CD14-positive monocyte (primary cell): Measurements from ENCODE around the gene SHROOM3. TPM values are rescaled to one million over a fixed set of nuclear protein-coding genes. Genes with fewer than 3 reads are reported as not detected.

Source experiments
- DNase-seq, 3 donors: peaks; one replicate each; pipeline ENCODE4 v3.0.0-alpha.2; 2011 to 2022
- H2AFZ ChIP-seq: 2 replicates; pipeline ENCODE4 v1.6.0; 2012; ENCODE audit warnings: mild to moderate bottlenecking, low read depth, low read length, inconsistent platforms; ENCODE audit not compliant: insufficient read depth, poor library complexity, severe bottlenecking
- H3K27ac ChIP-seq, 2 donors: 1 replicate in 1 of 2; 2 replicates in 1 of 2; pipeline ENCODE4 v1.5.1; 2012 to 2013; ENCODE audit warnings: low read length in 2 of 2, control low read depth in 1 of 2, inconsistent platforms in 1 of 2, low read depth in 1 of 2, mild to moderate bottlenecking in 1 of 2
- H3K27me3 ChIP-seq, 2 donors: one replicate each; pipeline versions ENCODE4 v1.6.0 to v1.6.1; 2011 to 2013; ENCODE audit warnings: low read length in 2 of 2; ENCODE audit not compliant: control insufficient read depth in 2 of 2, insufficient read depth in 2 of 2
- H3K36me3 ChIP-seq, 2 donors: replicated peaks in 1 of 2; 1 replicate in 1 of 2; 2 replicates in 1 of 2; pipeline versions ENCODE4 v1.5.1 to v1.6.1; 2012 to 2013; ENCODE audit warnings: low read length in 2 of 2, control low read depth in 1 of 2, inconsistent platforms in 1 of 2, mild to moderate bottlenecking in 1 of 2; ENCODE audit not compliant: insufficient read depth in 2 of 2, control insufficient read depth in 1 of 2
- H3K4me1 ChIP-seq, 2 donors: 1 replicate in 1 of 2; 2 replicates in 1 of 2; pipeline versions ENCODE4 v1.5.1 to v1.6.1; 2012 to 2013; ENCODE audit warnings: low read length in 2 of 2, control low read depth in 1 of 2, inconsistent platforms in 1 of 2, mild to moderate bottlenecking in 1 of 2, moderate library complexity in 1 of 2; ENCODE audit not compliant: insufficient read depth in 2 of 2, control insufficient read depth in 1 of 2
- H3K4me2 ChIP-seq: replicated peaks from 2 replicates; pipeline ENCODE3; 2012; ENCODE audit warnings: low read length, moderate library complexity, mild to moderate bottlenecking; ENCODE audit not compliant: poor library complexity, severe bottlenecking; ENCODE audit errors: extremely low read depth
- H3K4me3 ChIP-seq, 3 experiments: fragments of 200-600 bp in 1 of 3; sonication (generic) in 1 of 3; replicated peaks in 1 of 3; 1 replicate in 2 of 3; 2 replicates in 1 of 3; pipeline ENCODE4 v1.5.1; 2011 to 2013; ENCODE audit warnings: low read length in 3 of 3, mild to moderate bottlenecking in 3 of 3, control low read depth in 2 of 3, low read depth in 2 of 3, inconsistent platforms in 1 of 3, moderate library complexity in 1 of 3
- H3K79me2 ChIP-seq: 2 replicates; pipeline ENCODE4 v1.6.0; 2012; ENCODE audit warnings: mild to moderate bottlenecking, control low read depth, inconsistent platforms, low read length, moderate library complexity; ENCODE audit not compliant: insufficient read depth
- H3K9ac ChIP-seq: 2 replicates; pipeline ENCODE4 v1.6.0; 2017; ENCODE audit warnings: low read length, mild to moderate bottlenecking; ENCODE audit not compliant: insufficient read depth, poor library complexity, severe bottlenecking
- H3K9me3 ChIP-seq, 2 donors: replicated peaks in 1 of 2; 1 replicate in 1 of 2; 2 replicates in 1 of 2; pipeline versions ENCODE4 v1.5.1 to v1.6.1; 2012 to 2013; ENCODE audit warnings: low read length in 2 of 2, control low read depth in 1 of 2; ENCODE audit not compliant: control insufficient read depth in 1 of 2, insufficient read depth in 1 of 2
- H4K20me1 ChIP-seq: 2 replicates; pipeline ENCODE4 v1.6.0; 2012; ENCODE audit warnings: mild to moderate bottlenecking, low read length, control low read depth, moderate library complexity; ENCODE audit not compliant: insufficient read depth
- H3K27ac Mint-ChIP-seq, 7 donors: one replicate each; pipeline ENCODE4 v1.8.0; 2020; ENCODE audit warnings: mild to moderate bottlenecking in 7 of 7, mixed read lengths in 7 of 7, moderate library complexity in 6 of 7, inconsistent platforms in 2 of 7
- H3K27me3 Mint-ChIP-seq, 3 donors: one replicate each; pipeline ENCODE4 v1.8.0; 2021 to 2022; ENCODE audit warnings: low read depth in 3 of 3, mild to moderate bottlenecking in 3 of 3, mixed read lengths in 3 of 3, moderate library complexity in 3 of 3, inconsistent platforms in 1 of 3
- H3K36me3 Mint-ChIP-seq, 2 donors: one replicate each; pipeline ENCODE4 v1.8.0; 2020; ENCODE audit warnings: mixed read lengths in 2 of 2, inconsistent platforms in 1 of 2, mild to moderate bottlenecking in 1 of 2
- H3K4me1 Mint-ChIP-seq: one replicate; pipeline ENCODE4 v1.8.0; 2020; ENCODE audit warnings: mild to moderate bottlenecking, mixed read lengths
- H3K4me3 Mint-ChIP-seq, 2 donors: one replicate each; pipeline ENCODE4 v1.8.0; 2020; ENCODE audit warnings: mild to moderate bottlenecking in 2 of 2, mixed read lengths in 2 of 2, moderate library complexity in 1 of 2
- H3K9me3 Mint-ChIP-seq, 7 donors: one replicate each; pipeline ENCODE4 v1.8.0; 2020 to 2022; ENCODE audit warnings: mixed read lengths in 7 of 7, mild to moderate bottlenecking in 6 of 7, moderate library complexity in 6 of 7, inconsistent platforms in 2 of 7
- CTCF ChIP-seq: fragments of 200-600 bp; IDR thresholded peaks from one replicate; pipeline ENCODE4 v1.8.0; 2022; ENCODE audit warnings: antibody characterized with exemption, mild to moderate bottlenecking
- WGBS: methylation state at CpG from one replicate; pipeline ENCODE4 v1.1.5; 2013; ENCODE audit warnings: missing lambda C conversion rate; ENCODE audit not compliant: insufficient coverage; 5-methylcytosine and 5-hydroxymethylcytosine counted together
- intact Hi-C, 2 donors: fragments of 100-400 bp; cut with micrococcal nuclease; formaldehyde crosslinking; loops; one replicate each; pipeline versions ENCODE4 v1.15.0 to v1.15.1; 2023
- polyA plus RNA-seq, 3 donors: library from polyadenylated mRNA; depleted of rRNA in 1 of 3; unstranded in 2 of 3; stranded (reverse) in 1 of 3; fragments of 300-500 nt in 2 of 3; fragments of >200 nt in 1 of 3; fragmentation: Illumina TruSeq in 2 of 3; gene quantifications; 1 replicate in 2 of 3; 2 replicates in 1 of 3; pipeline ENCODE4 v1.2.3, GENCODE V29; 2012 to 2021

Gene SHROOM3
- polyA plus RNA-seq, 3 donors: not detected

DNA sequence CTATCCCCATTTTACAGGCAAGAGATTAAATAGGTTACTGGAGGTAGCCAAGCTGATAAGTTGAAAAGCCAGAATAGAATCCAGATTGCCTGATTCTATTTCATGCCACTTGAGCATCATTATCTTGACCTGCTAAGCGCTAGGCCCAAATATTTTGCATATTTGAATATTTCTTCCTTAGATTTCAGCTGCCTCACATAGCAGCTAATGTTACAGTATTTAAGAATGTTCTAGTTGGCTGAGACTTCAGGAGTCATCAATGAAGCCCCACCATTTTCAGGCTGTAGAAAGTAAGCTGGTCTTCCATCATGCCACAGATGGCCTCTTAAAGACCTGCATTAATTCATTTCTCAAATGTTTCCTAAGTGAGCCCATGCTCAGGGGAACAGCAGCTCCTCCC, 121.4 kb downstream of the SHROOM3 start:
- Mint-ChIP-seq H3K4me1 (no peaks in the 10 kb centered on the region), H3K4me3 (no peak overlapping the region), H3K27ac (no peak overlapping the region), H3K27me3 (peaks cover 2% of the 10 kb centered on the region in 3 donors), H3K9me3 (peaks cover 0 to 3% (median 0%) of the 10 kb centered on the region in 7 donors), H3K36me3 (no peaks in the 10 kb centered on the region)
- Histone ChIP-seq H3K79me2 (no peaks in the 10 kb centered on the region), H3K4me1 (no peaks in the 10 kb centered on the region), H3K4me3 (no peak overlapping the region), H3K36me3 (no peaks in the 10 kb centered on the region), H3K9ac (no peak overlapping the region), H2AFZ (no peak overlapping the region), H3K27me3 (no peaks in the 10 kb centered on the region), H3K27ac (no peak overlapping the region), H3K4me2 (no peak overlapping the region), H4K20me1 (no peaks in the 10 kb centered on the region), H3K9me3 (no peaks in the 10 kb centered on the region)
- no peak for TF ChIP-seq CTCF
- no peak for DNase-seq
- intact Hi-C loops: no loop called here
- WGBS: no CpG with 5 or more reads among the region's 1 CpG

DNA sequence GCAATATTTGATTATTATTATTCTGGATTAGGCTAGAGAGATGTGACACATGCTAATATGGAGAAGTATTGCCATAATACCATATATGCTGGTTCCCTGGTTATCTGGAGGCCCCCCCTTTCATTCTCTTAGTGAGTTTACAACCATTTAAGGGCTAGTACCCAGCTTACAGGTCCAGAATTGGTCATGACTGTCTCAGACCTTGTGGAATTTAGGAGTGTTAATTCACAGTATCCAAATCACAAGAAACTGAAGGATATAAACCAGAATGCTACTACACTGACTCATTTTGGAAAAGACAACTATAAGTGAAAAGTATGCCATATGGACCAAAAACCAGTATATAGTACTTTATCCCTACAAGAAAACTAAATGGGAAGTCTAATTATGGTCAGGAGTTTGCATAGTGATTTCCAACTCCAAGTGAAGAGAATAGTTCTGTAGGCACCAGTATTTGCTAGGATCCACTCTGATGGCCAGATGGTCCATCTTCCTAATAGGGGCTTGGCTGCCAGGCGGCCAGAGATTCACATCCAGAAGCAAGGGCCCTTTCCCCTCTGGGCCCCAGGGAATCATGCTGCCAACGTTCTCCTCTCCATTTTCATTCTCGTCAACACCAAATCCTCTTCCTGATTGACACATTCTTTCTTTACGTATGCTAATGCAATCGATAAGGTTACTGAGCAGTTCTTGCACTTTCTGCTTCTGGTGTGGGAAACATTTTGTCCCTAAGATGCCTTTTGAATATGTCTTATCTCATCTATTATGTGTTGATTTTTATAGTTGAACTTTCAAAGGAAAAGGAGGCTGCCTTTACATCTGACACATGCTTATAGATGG, 123.6 kb downstream of the SHROOM3 start:
- no peak overlapping the region for H3K4me3 Mint-ChIP-seq
- TF ChIP-seq CTCF: no peak
- WGBS: 83% methylated on average over 2 of the region's 5 CpGs

More for the DNA sequence above, 123.6 kb downstream of the SHROOM3 start:
- no peaks in the 10 kb centered on the region for H3K4me1 Mint-ChIP-seq
- H2AFZ ChIP-seq: no peak overlapping the region
- DNase-seq: no peak
- H3K27me3 ChIP-seq: no peaks in the 10 kb centered on the region
- no peaks in the 10 kb centered on the region for H3K36me3 Mint-ChIP-seq
- no peaks in the 10 kb centered on the region for H4K20me1 ChIP-seq
- peaks cover 0 to 3% (median 0%) of the 10 kb centered on the region in 7 donors for H3K9me3 Mint-ChIP-seq
- no peaks in the 10 kb centered on the region for H3K36me3 ChIP-seq
- no peak overlapping the region for H3K27ac ChIP-seq
- H3K4me3 ChIP-seq: no peak overlapping the region
- no peaks in the 10 kb centered on the region for H3K9me3 ChIP-seq
- no peak overlapping the region for H3K27ac Mint-ChIP-seq
- no peak overlapping the region for H3K9ac ChIP-seq
- no peaks in the 10 kb centered on the region for H3K79me2 ChIP-seq
- no peaks in the 10 kb centered on the region for H3K4me1 ChIP-seq
- intact Hi-C loops: no loop called here
- peaks cover 2 to 5% (median 2%) of the 10 kb centered on the region in 3 donors for H3K27me3 Mint-ChIP-seq
- no peak overlapping the region for H3K4me2 ChIP-seq
